ENCODE results near the gene FOXI3.

GRCh38 chr2:88429929-88430328 is 22.6 kb downstream of the FOXI3 start:
- TF ChIP-seq GATA2 (IDR thresholded peaks at IDR 0.05; ENCODE audit: low read depth, low read length) (no peak), GATA3 (IDR thresholded peaks at IDR 0.05; ENCODE audit: low read depth, low read length) (no peak)
